Gastroesophageal sphincter (tissue), 4 donors: ENCODE results near the gene PRG3. TPM values are rescaled to one million over a fixed set of nuclear protein-coding genes. Genes with fewer than 3 reads are reported as not detected.

ENCODE experiments used
- ATAC-seq: fragments of 150-250 bp; one replicate; pipeline ENCODE4 v1.9.1; 2016; ENCODE audit warnings: mild to moderate bottlenecking, moderate library complexity
- H3K27ac ChIP-seq, 4 donors: fragments of 200-600 bp; sonication (generic) in 3 of 4; 1 replicate in 3 of 4; 2 replicates in 1 of 4; pipeline ENCODE4 v1.5.1; 2016 to 2019
- H3K27me3 ChIP-seq: fragments of 200-600 bp; sonication (generic); one replicate; pipeline ENCODE4 v1.5.1; 2019
- H3K36me3 ChIP-seq, 2 donors: fragments of 200-600 bp; sonication (generic); one replicate each; pipeline ENCODE4 v1.5.1; 2019; ENCODE audit warnings: control low read depth in 1 of 2
- H3K4me1 ChIP-seq, 3 donors: fragments of 200-600 bp; sonication (generic); 1 replicate in 2 of 3; 2 replicates in 1 of 3; pipeline ENCODE4 v1.5.1; 2016 to 2019; ENCODE audit warnings: control low read depth in 2 of 3
- H3K4me3 ChIP-seq, 2 donors: fragments of 200-600 bp; sonication (generic); one replicate each; pipeline ENCODE4 v1.5.1; 2019; ENCODE audit warnings: mild to moderate bottlenecking in 1 of 2, moderate library complexity in 1 of 2
- H3K9me3 ChIP-seq, 3 donors: fragments of 200-600 bp; sonication (generic); one replicate each; pipeline ENCODE4 v1.5.1; 2017 to 2019; ENCODE audit warnings: control low read depth in 2 of 3
- CTCF ChIP-seq, 4 experiments: fragments of 200-600 bp in 2 of 4; fragments of 450-650 bp in 2 of 4; sonication (generic) in 1 of 4; IDR thresholded peaks; one replicate each; pipeline ENCODE4 v1.5.1; 2017 to 2019; ENCODE audit warnings: antibody characterized with exemption in 4 of 4, mild to moderate bottlenecking in 2 of 4, moderate library complexity in 2 of 4
- EP300 ChIP-seq: sonication (generic); formaldehyde crosslinking; IDR thresholded peaks from one replicate; pipeline ENCODE4 v1.6.1; 2017; ENCODE audit warnings: antibody characterized with exemption, mild to moderate bottlenecking
- POLR2A ChIP-seq, 2 donors: fragments of 450-650 bp; IDR thresholded peaks; one replicate each; pipeline ENCODE4 v1.6.1; 2017; ENCODE audit warnings: antibody characterized with exemption in 2 of 2, mild to moderate bottlenecking in 2 of 2, moderate library complexity in 1 of 2
- POLR2AphosphoS5 ChIP-seq: sonication (generic); formaldehyde crosslinking; IDR thresholded peaks from one replicate; pipeline ENCODE4 v1.6.1; 2017; ENCODE audit warnings: antibody characterized with exemption
- WGBS, 2 donors: methylation state at CpG; one replicate each; pipeline ENCODE4 v1.1.5; 2018; ENCODE audit warnings: low coverage in 1 of 2; 5-methylcytosine and 5-hydroxymethylcytosine counted together
- total RNA-seq, 4 donors: library from RNA; depleted of rRNA; stranded (reverse); fragments of >200 nt; gene quantifications; one replicate each; pipeline ENCODE4 v1.1.0, GENCODE V29; 2016

PRG3 gene
- total RNA-seq, 4 donors from 2014 or later: not detected

DNA sequence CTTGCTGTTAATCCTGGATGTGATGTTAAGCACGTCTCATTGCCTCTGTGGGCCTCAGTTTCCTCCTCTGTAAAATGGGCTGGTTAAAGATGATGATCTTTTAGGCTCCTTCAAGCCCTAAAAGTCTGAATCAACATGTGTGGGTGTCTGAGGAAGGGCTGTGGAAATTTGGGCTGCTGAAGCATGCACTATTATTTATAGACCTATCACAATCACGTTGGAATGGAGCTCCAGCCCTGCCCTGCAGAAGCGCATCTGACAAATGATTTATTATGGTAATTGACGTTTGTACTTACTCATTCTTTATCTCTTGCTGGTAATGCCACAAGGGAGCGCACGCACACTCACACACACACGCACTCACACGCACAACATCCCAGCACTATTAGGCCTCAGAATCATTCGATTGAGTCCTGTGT lies 22.4 kb downstream of the PRG3 start:
- Histone ChIP-seq H3K27me3 (no peaks in the 10 kb centered on the region), H3K9me3 (no peaks in the 10 kb centered on the region), H3K4me1 (peaks cover 0 to 17% (median 9%) of the 10 kb centered on the region in 3 donors), H3K36me3 (no peaks in the 10 kb centered on the region), H3K4me3 (no peak overlapping the region), H3K27ac (no peak overlapping the region)
- 67 to 72% methylated on average over 8 to 9 of the region's 9 CpGs for WGBS, 2 donors
- TF ChIP-seq CTCF (IDR thresholded peaks at IDR 0.05) (no peak), EP300 (no peak), POLR2A (IDR thresholded peaks at IDR 0.05) (no peak), POLR2AphosphoS5 (no peak)
- ATAC-seq: no peak

GRCh38 chr11:57357856-57358255 lies 23.1 kb downstream of the PRG3 start:
- Histone ChIP-seq H3K9me3 (no peaks in the 10 kb centered on the region), H3K27ac (peak overlapping the region in 3 of 4 donors; percentile 27 to 51 (median 47)), H3K4me3 (no peak overlapping the region), H3K27me3 (no peaks in the 10 kb centered on the region), H3K4me1 (peaks cover 0 to 17% (median 9%) of the 10 kb centered on the region in 3 donors), H3K36me3 (no peaks in the 10 kb centered on the region)
- TF ChIP-seq POLR2AphosphoS5 (no peak), EP300 (no peak), CTCF (IDR thresholded peaks at IDR 0.05) (no peak), POLR2A (IDR thresholded peaks at IDR 0.05) (no peak)
- WGBS, 2 donors: 18 to 21% methylated on average over 5 to 6 of the region's 6 CpGs
- no peak for ATAC-seq

DNA sequence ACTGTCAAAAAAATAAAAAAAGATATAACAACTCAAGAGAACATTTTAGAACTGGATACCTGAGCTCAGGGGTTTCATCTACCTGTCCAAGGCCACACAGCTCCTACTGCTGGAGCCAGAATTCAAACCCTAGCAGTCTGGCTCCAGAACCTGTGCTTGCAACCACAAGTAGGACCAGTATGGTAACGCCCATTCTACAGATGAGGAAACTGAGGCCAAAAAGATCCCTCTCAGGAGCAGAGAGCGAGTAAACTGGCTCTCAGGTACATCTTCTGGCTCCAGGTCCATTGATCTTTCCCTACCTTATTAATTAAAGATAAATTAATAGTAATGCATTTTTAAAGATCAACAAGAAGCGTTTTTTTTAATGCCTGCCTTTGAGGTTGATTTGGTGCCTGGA lies 23.6 kb downstream of the PRG3 start:
- no peaks in the 10 kb centered on the region for H3K9me3 ChIP-seq
- no peaks in the 10 kb centered on the region for H3K36me3 ChIP-seq
- 70 to 81% methylated on average over 2 to 3 of the region's 3 CpGs for WGBS, 2 donors
- H3K27ac ChIP-seq: peak overlapping the region in 2 of 4 donors; percentile 27 to 47
- H3K4me3 ChIP-seq: no peak overlapping the region
- H3K27me3 ChIP-seq: no peaks in the 10 kb centered on the region
- TF ChIP-seq CTCF (IDR thresholded peaks at IDR 0.05) (no peak), EP300 (no peak), POLR2AphosphoS5 (no peak), POLR2A (IDR thresholded peaks at IDR 0.05) (no peak)
- ATAC-seq: no peak
- H3K4me1 ChIP-seq: peaks cover 0 to 17% (median 9%) of the 10 kb centered on the region in 3 donors

- WGBS, 2 donors: 67 to 84% methylated on average over 7 to 9 of the region's 9 CpGs
- no peak for TF ChIP-seq POLR2AphosphoS5
- H3K9me3 ChIP-seq: no peaks in the 10 kb centered on the region
- no peaks in the 10 kb centered on the region for H3K36me3 ChIP-seq
- no peak for ATAC-seq
- no peak overlapping the region for H3K4me3 ChIP-seq
- H3K27me3 ChIP-seq: no peaks in the 10 kb centered on the region
- no peak overlapping the region for H3K27ac ChIP-seq
- peaks cover 0 to 17% (median 9%) of the 10 kb centered on the region in 3 donors for H3K4me1 ChIP-seq
These were observed 24.7 kb downstream of the PRG3 start for GRCh38 chr11:57356268-57356667.

DNA sequence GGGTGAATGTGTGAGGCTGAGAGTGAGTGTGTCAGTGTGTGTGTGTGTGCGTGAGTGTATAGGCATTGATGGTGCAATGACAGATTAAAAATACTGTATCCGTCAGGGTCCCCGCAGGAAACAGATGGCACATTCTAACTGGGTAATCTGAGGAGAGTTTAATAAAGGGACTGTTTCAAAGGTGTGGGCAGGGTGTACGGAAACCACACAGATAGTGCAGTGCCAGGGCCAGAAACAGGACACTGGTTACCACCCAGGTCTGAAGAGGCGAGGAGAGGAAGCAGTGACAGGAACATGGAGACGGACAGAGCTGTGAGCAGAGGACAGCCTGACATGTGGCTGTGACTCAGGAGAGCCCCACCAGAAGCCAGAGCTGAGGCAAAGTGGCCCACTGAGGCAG lies 26.3 kb downstream of the PRG3 start:
- Histone ChIP-seq H3K4me1 (peaks cover 0 to 22% (median 10%) of the 10 kb centered on the region in 3 donors), H3K4me3 (no peak overlapping the region), H3K27me3 (no peaks in the 10 kb centered on the region), H3K9me3 (no peaks in the 10 kb centered on the region), H3K36me3 (no peaks in the 10 kb centered on the region), H3K27ac (no peak overlapping the region)
- no peak for ATAC-seq
- 78 to 83% methylated on average over 3 to 5 of the region's 6 CpGs for WGBS, 2 donors
- TF ChIP-seq POLR2A (IDR thresholded peaks at IDR 0.05) (no peak), POLR2AphosphoS5 (no peak), CTCF (IDR thresholded peaks at IDR 0.05) (no peak), EP300 (no peak)
